Gastroesophageal sphincter (tissue), 4 donors: ENCODE results near the gene GTF3A. TPM values are rescaled to one million over a fixed set of nuclear protein-coding genes. Genes with fewer than 3 reads are reported as not detected.

Source experiments
- ATAC-seq: fragments of 150-250 bp; one replicate; pipeline ENCODE4 v1.9.1; 2016; ENCODE audit warnings: mild to moderate bottlenecking, moderate library complexity
- H3K27ac ChIP-seq, 4 donors: fragments of 200-600 bp; sonication (generic) in 3 of 4; 1 replicate in 3 of 4; 2 replicates in 1 of 4; pipeline ENCODE4 v1.5.1; 2016 to 2019
- H3K27me3 ChIP-seq: fragments of 200-600 bp; sonication (generic); one replicate; pipeline ENCODE4 v1.5.1; 2019
- H3K36me3 ChIP-seq, 2 donors: fragments of 200-600 bp; sonication (generic); one replicate each; pipeline ENCODE4 v1.5.1; 2019; ENCODE audit warnings: control low read depth in 1 of 2
- H3K4me1 ChIP-seq, 3 donors: fragments of 200-600 bp; sonication (generic); 1 replicate in 2 of 3; 2 replicates in 1 of 3; pipeline ENCODE4 v1.5.1; 2016 to 2019; ENCODE audit warnings: control low read depth in 2 of 3
- H3K4me3 ChIP-seq, 2 donors: fragments of 200-600 bp; sonication (generic); one replicate each; pipeline ENCODE4 v1.5.1; 2019; ENCODE audit warnings: mild to moderate bottlenecking in 1 of 2, moderate library complexity in 1 of 2
- H3K9me3 ChIP-seq, 3 donors: fragments of 200-600 bp; sonication (generic); one replicate each; pipeline ENCODE4 v1.5.1; 2017 to 2019; ENCODE audit warnings: control low read depth in 2 of 3
- EP300 ChIP-seq: sonication (generic); formaldehyde crosslinking; IDR thresholded peaks from one replicate; pipeline ENCODE4 v1.6.1; 2017; ENCODE audit warnings: antibody characterized with exemption, mild to moderate bottlenecking
- POLR2A ChIP-seq, 2 donors: fragments of 450-650 bp; IDR thresholded peaks; one replicate each; pipeline ENCODE4 v1.6.1; 2017; ENCODE audit warnings: antibody characterized with exemption in 2 of 2, mild to moderate bottlenecking in 2 of 2, moderate library complexity in 1 of 2
- POLR2AphosphoS5 ChIP-seq: sonication (generic); formaldehyde crosslinking; IDR thresholded peaks from one replicate; pipeline ENCODE4 v1.6.1; 2017; ENCODE audit warnings: antibody characterized with exemption
- WGBS, 2 donors: methylation state at CpG; one replicate each; pipeline ENCODE4 v1.1.5; 2018; ENCODE audit warnings: low coverage in 1 of 2; 5-methylcytosine and 5-hydroxymethylcytosine counted together
- total RNA-seq, 4 donors: library from RNA; depleted of rRNA; stranded (reverse); fragments of >200 nt; gene quantifications; one replicate each; pipeline ENCODE4 v1.1.0, GENCODE V29; 2016
- TF ChIP-seq, protein P1 (sequence below), 4 experiments: fragments of 200-600 bp in 2 of 4; fragments of 450-650 bp in 2 of 4; sonication (generic) in 1 of 4; IDR thresholded peaks; one replicate each; pipeline ENCODE4 v1.5.1; 2017 to 2019; ENCODE audit warnings: antibody characterized with exemption in 4 of 4, mild to moderate bottlenecking in 2 of 4, moderate library complexity in 2 of 4

GTF3A gene
- total RNA-seq: 100 to 1,000 TPM in 2 of 4 donors, 10 to 100 TPM in 2; 90.5 to 151 (median 120) TPM

DNA sequence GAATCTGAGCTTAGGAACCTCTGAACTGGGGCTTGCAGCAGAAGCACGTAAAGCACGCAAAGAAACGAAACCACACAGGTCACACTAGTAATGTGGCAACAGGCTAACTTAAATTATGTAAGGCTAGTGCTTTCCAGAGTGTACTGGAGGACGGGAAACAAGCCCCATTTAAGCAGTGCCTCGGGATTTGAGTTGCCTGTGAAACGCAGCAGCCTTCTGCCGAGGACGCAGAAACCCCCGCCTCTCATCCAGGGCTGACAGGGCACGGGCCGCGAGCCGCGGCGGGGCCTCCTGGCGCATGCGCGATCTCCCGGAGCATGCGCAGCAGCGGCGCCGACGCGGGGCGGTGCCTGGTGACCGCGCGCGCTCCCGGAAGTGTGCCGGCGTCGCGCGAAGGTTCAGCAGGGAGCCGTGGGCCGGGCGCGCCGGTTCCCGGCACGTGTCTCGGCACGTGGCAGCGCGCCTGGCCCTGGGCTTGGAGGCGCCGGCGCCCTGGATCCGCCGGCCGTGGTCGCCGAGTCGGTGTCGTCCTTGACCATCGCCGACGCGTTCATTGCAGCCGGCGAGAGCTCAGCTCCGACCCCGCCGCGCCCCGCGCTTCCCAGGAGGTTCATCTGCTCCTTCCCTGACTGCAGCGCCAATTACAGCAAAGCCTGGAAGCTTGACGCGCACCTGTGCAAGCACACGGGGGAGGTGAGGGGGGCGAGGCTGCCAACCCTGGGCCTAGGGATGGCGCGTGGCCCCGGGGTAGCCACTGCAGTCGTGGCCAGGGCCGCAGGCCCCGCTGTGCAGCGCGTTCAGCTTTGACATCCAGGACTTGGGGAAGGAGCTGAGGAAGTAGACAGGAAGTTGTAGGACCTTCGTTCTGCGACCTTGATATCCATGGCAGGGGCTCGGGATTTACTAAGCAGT, at the start of gene GTF3A:
GTF3A (plus strand) TSS at position 374 of the 912 bp plus-strand sequence.
- H3K4me3 ChIP-seq: peak within 1 kb of the TSS; percentile 80 to 95
- peaks cover 0 to 25% of the 10 kb centered on the region in 2 donors for H3K36me3 ChIP-seq
- peak within 1 kb of the TSS; percentile 83 to 91 (median 89) for H3K27ac ChIP-seq
- TF ChIP-seq POLR2AphosphoS5: peak; percentile 84
- TF ChIP-seq EP300: no peak
- TF ChIP-seq POLR2A (IDR thresholded peaks at IDR 0.05): peak; percentile 76 to 81
- TF ChIP-seq, protein P1, sequence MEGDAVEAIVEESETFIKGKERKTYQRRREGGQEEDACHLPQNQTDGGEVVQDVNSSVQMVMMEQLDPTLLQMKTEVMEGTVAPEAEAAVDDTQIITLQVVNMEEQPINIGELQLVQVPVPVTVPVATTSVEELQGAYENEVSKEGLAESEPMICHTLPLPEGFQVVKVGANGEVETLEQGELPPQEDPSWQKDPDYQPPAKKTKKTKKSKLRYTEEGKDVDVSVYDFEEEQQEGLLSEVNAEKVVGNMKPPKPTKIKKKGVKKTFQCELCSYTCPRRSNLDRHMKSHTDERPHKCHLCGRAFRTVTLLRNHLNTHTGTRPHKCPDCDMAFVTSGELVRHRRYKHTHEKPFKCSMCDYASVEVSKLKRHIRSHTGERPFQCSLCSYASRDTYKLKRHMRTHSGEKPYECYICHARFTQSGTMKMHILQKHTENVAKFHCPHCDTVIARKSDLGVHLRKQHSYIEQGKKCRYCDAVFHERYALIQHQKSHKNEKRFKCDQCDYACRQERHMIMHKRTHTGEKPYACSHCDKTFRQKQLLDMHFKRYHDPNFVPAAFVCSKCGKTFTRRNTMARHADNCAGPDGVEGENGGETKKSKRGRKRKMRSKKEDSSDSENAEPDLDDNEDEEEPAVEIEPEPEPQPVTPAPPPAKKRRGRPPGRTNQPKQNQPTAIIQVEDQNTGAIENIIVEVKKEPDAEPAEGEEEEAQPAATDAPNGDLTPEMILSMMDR (IDR thresholded peaks at IDR 0.05): peak in 2 of 4 experiments; percentile 9 to 15
- no peaks in the 10 kb centered on the region for H3K27me3 ChIP-seq
- ATAC-seq: peak; percentile 97
- H3K9me3 ChIP-seq: no peaks in the 10 kb centered on the region
- 0% methylated on average over 3 to 4 of the region's 85 CpGs for WGBS, 2 donors
- peaks cover 11 to 44% (median 18%) of the 10 kb centered on the region in 3 donors for H3K4me1 ChIP-seq

DNA sequence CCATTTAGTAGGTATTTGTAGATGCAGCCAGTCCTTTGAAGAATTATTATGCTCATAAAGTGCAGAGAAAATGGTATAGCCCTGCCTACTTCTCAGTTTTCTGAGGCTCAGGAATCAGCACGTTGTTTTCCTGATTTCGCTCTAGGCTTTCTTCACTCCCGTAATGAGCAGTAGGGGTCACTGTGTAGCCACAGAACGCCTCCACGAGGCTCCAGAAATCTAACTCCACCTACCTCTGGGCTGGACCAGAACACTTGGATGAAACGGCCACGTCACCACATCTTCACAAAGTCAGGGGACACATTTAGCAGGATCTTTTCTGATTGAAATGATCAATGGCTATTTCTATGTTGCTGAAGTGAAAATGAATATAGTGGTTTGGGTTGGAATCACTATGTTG, 49.8 kb upstream of the GTF3A start:
- Histone ChIP-seq H3K4me1 (peaks cover 0 to 16% (median 0%) of the 10 kb centered on the region in 3 donors), H3K9me3 (no peaks in the 10 kb centered on the region), H3K27me3 (peaks cover 32% of the 10 kb centered on the region), H3K4me3 (no peak overlapping the region), H3K27ac (no peak overlapping the region), H3K36me3 (no peaks in the 10 kb centered on the region)
- peak; percentile 90 for ATAC-seq
- 0% methylated on average over 3 to 7 of the region's 7 CpGs for WGBS, 2 donors
- TF ChIP-seq, protein P1 (IDR thresholded peaks at IDR 0.05): peak; percentile 35 to 82 (median 68)
- no peak for TF ChIP-seq POLR2A (IDR thresholded peaks at IDR 0.05)

DNA sequence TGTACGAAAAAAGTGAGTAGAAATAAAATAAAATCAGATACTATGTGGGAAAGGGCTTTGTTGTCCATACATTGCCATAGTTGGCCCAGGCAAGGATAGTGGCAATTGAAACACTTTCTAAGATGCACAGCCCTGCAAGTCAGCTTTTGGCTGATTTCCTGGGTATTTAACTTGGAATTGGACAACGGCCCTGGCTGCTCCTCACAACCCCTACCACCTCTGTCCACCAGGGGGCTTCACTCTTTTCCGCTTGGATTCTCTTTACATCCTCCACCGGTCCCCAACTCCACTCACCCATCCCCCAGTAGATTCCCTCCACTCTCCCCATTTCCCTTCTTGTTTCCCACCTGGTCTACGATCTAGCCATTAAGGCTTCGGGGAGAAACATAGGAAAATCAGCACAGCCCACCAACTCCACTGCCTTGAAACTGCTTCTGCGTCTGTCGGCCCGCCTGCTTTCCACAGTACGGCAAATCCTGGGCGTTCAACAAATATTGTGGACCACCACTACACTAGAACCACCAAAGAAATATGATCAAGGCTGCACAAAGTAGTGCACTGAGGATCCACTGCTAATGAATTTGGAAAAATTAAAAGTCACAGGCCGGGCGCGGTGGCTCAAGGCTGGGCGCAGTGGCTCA, 48.6 kb upstream of the GTF3A start:
- 52 to 56% methylated on average over 7 to 10 of the region's 15 CpGs for WGBS, 2 donors
- TF ChIP-seq, protein P1 (IDR thresholded peaks at IDR 0.05): peak; percentile 60 to 84 (median 77)
- TF ChIP-seq POLR2A (IDR thresholded peaks at IDR 0.05) (no peak), EP300 (no peak)
- Histone ChIP-seq H3K9me3 (no peaks in the 10 kb centered on the region), H3K4me1 (peaks cover 0 to 16% (median 0%) of the 10 kb centered on the region in 3 donors), H3K4me3 (no peak overlapping the region), H3K27ac (no peak overlapping the region), H3K36me3 (no peaks in the 10 kb centered on the region), H3K27me3 (peaks cover 34% of the 10 kb centered on the region)
- ATAC-seq: no peak

DNA sequence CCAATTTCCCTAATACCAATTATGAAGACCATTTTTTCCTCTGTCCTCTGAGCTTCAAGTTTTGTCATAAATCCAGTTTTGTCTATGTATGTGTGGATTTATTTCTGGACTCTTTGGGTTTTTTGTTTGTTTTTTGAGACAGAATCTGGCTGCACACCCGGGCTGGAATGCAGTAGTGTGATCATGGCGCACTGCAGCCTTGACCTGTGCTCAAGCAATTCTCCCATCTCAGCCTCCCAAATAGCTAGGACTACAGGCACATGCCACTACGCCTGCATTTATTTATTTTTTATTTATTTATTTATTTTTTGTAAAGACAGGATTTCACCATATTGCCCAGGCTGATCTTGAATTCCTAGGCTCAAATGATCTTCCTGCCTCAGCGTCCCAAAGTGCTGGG, 45.3 kb upstream of the GTF3A start:
- Histone ChIP-seq H3K36me3 (no peaks in the 10 kb centered on the region), H3K9me3 (no peaks in the 10 kb centered on the region), H3K4me1 (peaks cover 0 to 16% (median 0%) of the 10 kb centered on the region in 3 donors), H3K27ac (no peak overlapping the region), H3K4me3 (no peak overlapping the region), H3K27me3 (peaks cover 27% of the 10 kb centered on the region)
- ATAC-seq: no peak
- TF ChIP-seq, protein P1 (IDR thresholded peaks at IDR 0.05): no peak
- TF ChIP-seq POLR2A (IDR thresholded peaks at IDR 0.05) (no peak), EP300 (no peak), POLR2AphosphoS5 (no peak)
- WGBS, 2 donors: 73 to 75% methylated on average over 3 to 4 of the region's 4 CpGs
